GM12801 (cell line): Measurements from ENCODE around the gene PAGR1.

Experiments used
- CTCF ChIP-seq: IDR thresholded peaks from one replicate; pipeline ENCODE4 v1.5.1; 2011; ENCODE audit warnings: control low read depth; ENCODE audit not compliant: insufficient read length; ENCODE audit errors: extremely low read depth

The PAGR1 gene

GRCh38 chr16:29825145-29826044, 9.4 kb downstream of the PAGR1 start:
- TF ChIP-seq CTCF = no peak

- TF ChIP-seq CTCF = no peak
Measured at GRCh38 chr16:29826342-29826695, 10.4 kb downstream of the PAGR1 start.

GRCh38 chr16:29830774-29831173, 14.8 kb downstream of the PAGR1 start:
- no peak for TF ChIP-seq CTCF

GRCh38 chr16:29831490-29831889, 15.5 kb downstream of the PAGR1 start:
- TF ChIP-seq CTCF = no peak

- no peak for TF ChIP-seq CTCF
Measured at GRCh38 chr16:29834079-29834478, 18.1 kb downstream of the PAGR1 start.

GRCh38 chr16:29835926-29836325, 20.0 kb downstream of the PAGR1 start:
- no peak for TF ChIP-seq CTCF

GRCh38 chr16:29836623-29837022, 20.7 kb downstream of the PAGR1 start:
- no peak for TF ChIP-seq CTCF

GRCh38 chr16:29837841-29838240, 21.9 kb downstream of the PAGR1 start:
- TF ChIP-seq CTCF = no peak
